WERI-Rb-1 (cell line): Measurements from ENCODE around the gene MACROD2.

Experiments
- DNase-seq: peaks from one replicate; pipeline ENCODE4 v3.0.0-alpha.2; 2020
- H3K27ac ChIP-seq: fragments of 250-450 bp; sonication (Bioruptor Pico); 2 replicates; pipeline ENCODE4 v1.5.1; 2020; ENCODE audit warnings: mild to moderate bottlenecking, moderate library complexity
- H3K27me3 ChIP-seq: fragments of 250-450 bp; sonication (Bioruptor Pico); 2 replicates; pipeline ENCODE4 v1.5.1; 2021; ENCODE audit warnings: mild to moderate bottlenecking, low read depth, moderate library complexity; ENCODE audit not compliant: insufficient read depth, severe bottlenecking
- H3K36me3 ChIP-seq: fragments of 250-450 bp; sonication (Bioruptor Pico); 2 replicates; pipeline ENCODE4 v1.5.1; 2020; ENCODE audit warnings: mild to moderate bottlenecking, moderate library complexity
- H3K4me3 ChIP-seq: 2 replicates; pipeline ENCODE4 v1.5.1; 2011; ENCODE audit warnings: low read depth, mild to moderate bottlenecking, control low read depth, low read length
- H3K9me3 ChIP-seq: fragments of 250-450 bp; sonication (Bioruptor Pico); 2 replicates; pipeline ENCODE4 v1.5.1; 2021; ENCODE audit warnings: mild to moderate bottlenecking, moderate library complexity; ENCODE audit not compliant: severe bottlenecking
- TF ChIP-seq, protein P1 (sequence below): IDR thresholded peaks from 2 replicates; pipeline ENCODE4 v1.5.1; 2011; ENCODE audit warnings: low read depth, mild to moderate bottlenecking, control low read depth, inconsistent platforms, low read length

The MACROD2 gene

DNA sequence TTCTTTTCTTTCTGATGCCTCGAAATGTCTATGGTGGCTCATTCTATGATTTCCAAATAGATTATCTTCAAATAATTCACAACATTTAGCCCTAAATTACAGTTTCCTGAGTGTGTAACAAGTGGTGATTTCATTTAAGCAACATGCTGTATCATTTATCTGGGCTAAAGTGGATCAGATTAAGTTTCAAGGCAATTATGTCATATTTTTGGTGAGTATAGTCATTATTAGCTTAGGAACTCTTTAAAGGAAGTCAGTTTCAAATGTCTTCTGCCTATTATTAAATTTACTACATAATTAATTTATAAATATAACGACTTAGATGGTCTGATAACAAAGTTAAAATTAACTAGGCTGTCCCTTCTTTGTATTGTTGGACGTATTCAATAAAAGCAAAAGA lies 1190.0 kb downstream of the MACROD2 start:
- H3K36me3 ChIP-seq, result no peaks in the 10 kb centered on the region
- TF ChIP-seq, protein P1, sequence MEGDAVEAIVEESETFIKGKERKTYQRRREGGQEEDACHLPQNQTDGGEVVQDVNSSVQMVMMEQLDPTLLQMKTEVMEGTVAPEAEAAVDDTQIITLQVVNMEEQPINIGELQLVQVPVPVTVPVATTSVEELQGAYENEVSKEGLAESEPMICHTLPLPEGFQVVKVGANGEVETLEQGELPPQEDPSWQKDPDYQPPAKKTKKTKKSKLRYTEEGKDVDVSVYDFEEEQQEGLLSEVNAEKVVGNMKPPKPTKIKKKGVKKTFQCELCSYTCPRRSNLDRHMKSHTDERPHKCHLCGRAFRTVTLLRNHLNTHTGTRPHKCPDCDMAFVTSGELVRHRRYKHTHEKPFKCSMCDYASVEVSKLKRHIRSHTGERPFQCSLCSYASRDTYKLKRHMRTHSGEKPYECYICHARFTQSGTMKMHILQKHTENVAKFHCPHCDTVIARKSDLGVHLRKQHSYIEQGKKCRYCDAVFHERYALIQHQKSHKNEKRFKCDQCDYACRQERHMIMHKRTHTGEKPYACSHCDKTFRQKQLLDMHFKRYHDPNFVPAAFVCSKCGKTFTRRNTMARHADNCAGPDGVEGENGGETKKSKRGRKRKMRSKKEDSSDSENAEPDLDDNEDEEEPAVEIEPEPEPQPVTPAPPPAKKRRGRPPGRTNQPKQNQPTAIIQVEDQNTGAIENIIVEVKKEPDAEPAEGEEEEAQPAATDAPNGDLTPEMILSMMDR, result no peak
- H3K4me3 ChIP-seq, result no peak overlapping the region
- no peaks in the 10 kb centered on the region for H3K27me3 ChIP-seq
- no peaks in the 10 kb centered on the region for H3K9me3 ChIP-seq
- no peak overlapping the region for H3K27ac ChIP-seq
- DNase-seq, result no peak

DNA sequence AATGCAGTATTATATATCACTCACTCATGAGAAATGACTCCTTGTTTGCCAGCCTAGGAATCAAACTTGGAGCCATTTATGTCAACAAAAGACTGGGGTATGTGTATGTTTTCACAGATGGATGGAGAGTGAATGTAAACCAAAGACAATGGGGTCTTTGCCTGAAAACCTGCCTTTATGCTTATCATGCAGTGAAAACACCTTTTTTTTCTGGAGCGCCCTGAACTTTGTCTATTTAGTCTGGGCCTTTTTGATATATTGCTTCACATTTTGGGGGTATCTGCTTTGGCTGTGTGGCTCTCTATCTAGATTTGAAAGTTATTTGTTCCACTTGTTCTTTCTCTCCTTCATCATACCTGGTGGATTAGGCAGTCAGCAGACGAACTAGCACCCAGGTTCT lies 1190.6 kb downstream of the MACROD2 start:
- no peak overlapping the region for H3K4me3 ChIP-seq
- no peaks in the 10 kb centered on the region for H3K27me3 ChIP-seq
- no peaks in the 10 kb centered on the region for H3K9me3 ChIP-seq
- H3K27ac ChIP-seq, result no peak overlapping the region
- no peaks in the 10 kb centered on the region for H3K36me3 ChIP-seq
- TF ChIP-seq, protein P1, result no peak
- DNase-seq, result no peak

GRCh38 chr20:15187612-15188011 lies 1192.3 kb downstream of the MACROD2 start:
- no peak overlapping the region for H3K4me3 ChIP-seq
- H3K36me3 ChIP-seq, result no peaks in the 10 kb centered on the region
- TF ChIP-seq, protein P1, result no peak
- no peak overlapping the region for H3K27ac ChIP-seq
- no peaks in the 10 kb centered on the region for H3K9me3 ChIP-seq
- DNase-seq, result no peak
- H3K27me3 ChIP-seq, result no peaks in the 10 kb centered on the region

- no peak for DNase-seq
- Histone ChIP-seq H3K9me3 (no peaks in the 10 kb centered on the region), H3K27ac (no peak overlapping the region), H3K27me3 (no peaks in the 10 kb centered on the region), H3K36me3 (no peaks in the 10 kb centered on the region), H3K4me3 (no peak overlapping the region)
- TF ChIP-seq, protein P1, result no peak
Observed at GRCh38 chr20:15188415-15188814, 1193.1 kb downstream of the MACROD2 start.

DNA sequence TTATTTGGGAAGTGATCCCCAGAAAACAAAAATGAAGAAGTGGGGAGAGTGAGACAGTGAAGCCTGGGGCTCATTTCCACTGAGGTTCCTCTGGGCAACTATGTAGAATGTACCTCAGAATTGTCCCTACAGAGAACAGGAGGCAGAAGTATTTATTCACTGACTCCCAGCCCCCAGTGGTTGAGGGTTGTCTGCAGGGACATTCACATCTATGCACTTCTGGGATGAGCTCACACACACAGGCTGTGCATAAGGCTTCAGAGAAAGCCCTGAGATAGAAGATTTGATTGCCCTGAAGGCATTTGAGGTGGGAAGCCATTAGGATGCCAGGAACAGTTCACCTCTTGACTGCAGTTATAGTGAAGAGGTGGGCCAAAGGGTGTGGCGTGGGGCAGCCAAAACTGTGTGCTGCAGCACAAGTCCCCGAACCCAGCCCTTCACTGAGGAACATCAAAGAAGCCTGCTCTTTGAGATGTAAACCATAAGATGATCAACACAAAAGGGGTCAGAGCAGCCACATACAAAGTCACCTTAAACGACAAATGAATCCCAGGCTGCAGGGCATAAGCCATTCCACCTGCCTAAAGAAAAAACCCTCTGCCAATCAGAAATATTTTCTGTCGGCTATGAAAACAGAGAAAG lies 1195.9 kb downstream of the MACROD2 start:
- DNase-seq, result no peak
- H3K36me3 ChIP-seq, result no peaks in the 10 kb centered on the region
- no peak overlapping the region for H3K27ac ChIP-seq
- no peaks in the 10 kb centered on the region for H3K9me3 ChIP-seq
- H3K4me3 ChIP-seq, result no peak overlapping the region
- H3K27me3 ChIP-seq, result no peaks in the 10 kb centered on the region
- TF ChIP-seq, protein P1, result no peak

- Histone ChIP-seq H3K27me3 (no peaks in the 10 kb centered on the region), H3K36me3 (no peaks in the 10 kb centered on the region), H3K4me3 (no peak overlapping the region), H3K27ac (no peak overlapping the region), H3K9me3 (no peaks in the 10 kb centered on the region)
- TF ChIP-seq, protein P1, result no peak
- no peak for DNase-seq
Observed at GRCh38 chr20:15195378-15195777, 1200.1 kb downstream of the MACROD2 start.
